ENCODE measurements around the gene TRIM51.
"Not testable (repeated sequence)": the region's sequence is repeated elsewhere in the genome, so short reads cannot be mapped to it uniquely, and the experiment has no call there.

DNA sequence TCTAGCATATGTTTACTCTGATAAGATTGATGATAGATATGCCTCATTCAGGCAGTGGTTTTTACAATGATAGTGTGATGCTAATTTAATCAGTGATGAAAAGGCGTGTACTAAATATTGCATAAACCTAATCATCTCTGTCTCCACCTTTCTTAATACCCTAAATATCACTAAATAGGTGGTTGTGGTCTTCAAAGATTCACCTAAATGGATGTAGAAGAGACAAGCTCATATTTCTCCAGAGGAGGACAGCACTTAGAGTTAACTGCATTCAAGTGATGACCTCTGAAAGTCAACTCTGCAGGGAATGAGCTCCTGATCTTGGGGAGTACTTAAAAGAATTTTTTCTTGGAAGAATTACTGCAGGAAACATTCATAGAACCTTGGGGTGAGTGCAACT is at the start of gene TRIM51:
- TF ChIP-seq CTCF (conservative IDR thresholded peaks at IDR 0.05; ENCODE audit: low read length); EZH2phosphoT487 (IDR thresholded peaks at IDR 0.05; ENCODE audit: borderline replicate concordance, low read depth, low read length): not testable (repeated sequence)
